ENCODE data around the gene IRF2BP1.

The IRF2BP1 gene

DNA sequence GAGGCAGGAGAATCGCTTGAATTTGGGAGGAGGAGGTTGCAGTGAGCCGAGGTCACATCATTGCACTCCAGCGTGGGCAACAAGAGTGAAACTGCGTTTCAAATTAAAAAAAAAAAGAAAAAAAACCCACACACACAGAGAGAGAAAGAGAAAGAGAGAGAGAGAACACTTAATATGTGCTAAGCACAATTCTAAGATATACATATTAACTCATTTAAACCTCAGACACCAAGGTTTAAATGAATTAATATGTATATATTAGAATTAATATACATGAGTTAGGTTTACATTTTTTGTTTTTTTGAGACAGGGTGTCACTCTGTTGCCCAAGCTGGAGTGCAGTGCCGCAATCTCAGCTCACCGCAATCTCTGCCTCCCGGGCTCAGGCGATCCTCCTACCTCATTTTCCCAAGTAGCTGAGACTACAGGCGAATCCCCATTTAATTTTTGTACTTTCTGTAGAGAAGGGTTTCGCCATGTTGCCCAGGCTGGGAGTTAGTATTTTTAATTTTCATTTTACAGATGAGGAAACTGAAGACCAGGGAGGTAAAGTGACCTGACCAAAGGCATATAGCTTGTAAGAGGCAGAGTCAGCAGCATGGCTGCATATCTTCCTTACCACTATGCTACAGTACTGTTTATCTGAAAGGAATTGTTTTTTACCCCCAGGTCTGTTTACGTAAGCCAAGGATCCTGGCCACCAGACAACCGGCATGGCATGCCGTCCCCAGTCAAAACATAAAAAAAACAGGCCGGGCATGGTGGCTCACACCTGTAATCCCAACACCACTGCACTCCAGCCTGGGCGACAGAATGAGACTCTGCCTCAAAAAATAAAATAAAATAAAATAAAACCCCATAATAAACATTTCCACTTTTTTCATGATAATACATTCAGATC lies 25.3 kb downstream of the IRF2BP1 start:
- DNase-seq, result no peak

DNA sequence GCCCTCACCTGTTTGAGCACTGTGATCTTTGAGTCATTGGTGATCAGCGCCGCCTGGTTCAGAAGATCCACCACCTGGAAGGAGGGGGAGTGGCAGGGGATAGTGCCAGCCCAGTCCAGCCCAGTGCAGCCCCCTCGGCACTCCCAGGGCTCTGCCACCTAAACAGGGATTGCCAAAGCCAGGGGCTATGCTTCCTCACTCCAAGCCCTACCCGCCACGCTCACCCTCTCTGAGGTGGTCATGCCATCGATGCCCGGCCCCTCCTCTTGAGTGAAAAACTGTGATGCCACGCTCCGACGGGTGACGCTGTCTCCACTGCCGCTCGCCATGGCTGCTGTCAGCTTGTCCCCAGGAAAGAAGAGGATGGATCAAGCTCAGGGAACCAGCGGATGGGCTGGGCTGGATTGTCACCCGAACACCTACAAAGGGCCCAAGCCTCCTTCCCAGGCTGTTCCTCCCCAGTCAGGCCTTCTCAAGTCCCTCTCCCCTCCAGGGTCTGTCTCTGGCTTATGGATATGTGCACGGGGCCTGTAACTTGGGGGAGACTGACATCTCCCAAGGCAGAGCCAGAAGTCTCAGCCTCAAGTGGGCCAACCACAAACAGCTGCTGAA lies 31.7 kb downstream of the IRF2BP1 start:
- no peak for DNase-seq

DNA sequence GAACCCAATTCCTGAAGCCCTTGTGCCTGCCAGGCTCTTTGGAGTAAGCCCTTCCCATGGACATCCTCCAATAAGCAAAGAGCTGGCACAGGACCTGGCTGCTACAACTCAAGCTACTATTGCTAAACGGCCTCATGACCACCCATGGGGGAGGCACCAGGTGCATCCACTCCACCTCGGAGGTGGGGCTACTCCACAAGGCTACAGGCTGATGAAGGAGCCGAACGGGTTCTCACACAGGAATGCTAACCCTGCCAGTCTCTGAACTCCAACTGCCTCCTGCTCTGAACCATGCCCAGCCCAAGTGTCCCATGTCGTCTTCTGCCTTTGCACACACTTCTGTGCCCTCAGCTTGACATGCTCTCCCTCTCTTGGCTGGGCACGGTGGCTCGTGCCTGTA lies 33.0 kb downstream of the IRF2BP1 start:
- no peak for DNase-seq

DNA sequence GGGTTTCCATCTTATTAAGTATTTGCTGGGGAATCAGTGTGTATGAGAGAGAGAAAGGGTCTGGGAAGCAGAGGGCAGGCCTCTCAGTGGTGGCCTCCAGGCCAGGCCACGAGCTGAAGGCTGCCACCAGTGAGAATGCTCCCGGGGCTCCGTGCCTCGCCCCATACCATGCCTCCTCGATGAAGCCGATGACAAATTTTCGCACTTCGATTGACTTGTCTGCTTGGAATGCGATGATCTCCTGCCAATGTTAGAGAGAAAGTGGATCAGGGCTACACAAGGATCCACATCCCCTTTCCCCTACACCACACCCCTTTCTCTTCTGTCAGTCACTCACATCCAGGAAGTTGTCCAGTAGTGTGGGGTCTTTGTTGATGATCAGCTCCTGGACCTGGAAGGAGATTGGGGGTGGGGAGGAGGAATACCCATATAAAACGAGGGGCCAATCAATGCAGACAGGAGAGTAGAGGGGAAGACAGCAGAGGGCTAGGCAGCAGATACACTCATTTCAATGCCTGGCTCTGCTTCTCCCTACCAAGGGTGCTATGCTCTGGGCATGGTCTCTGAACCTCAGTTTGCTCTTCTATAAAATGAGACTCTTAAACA lies 33.7 kb downstream of the IRF2BP1 start:
- DNase-seq, result no peak

DNA sequence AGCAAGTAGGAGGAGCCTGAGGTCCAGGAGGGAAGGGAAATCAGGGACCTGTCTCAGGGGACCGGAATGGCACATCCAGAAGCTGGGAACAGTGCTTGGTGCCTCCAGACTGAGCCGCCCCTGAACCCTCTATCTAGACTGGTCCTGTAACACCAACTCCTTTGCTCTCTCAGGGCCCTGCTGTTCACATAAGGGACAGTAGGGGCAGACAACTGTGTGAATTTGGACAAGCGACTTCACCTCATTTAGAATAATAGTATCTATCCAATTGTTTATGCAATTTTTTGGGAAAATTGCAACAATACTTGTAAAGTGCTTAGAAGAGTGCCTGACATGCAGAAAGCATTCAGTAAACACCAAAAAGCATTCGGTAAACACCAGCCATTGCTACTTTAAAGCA lies 37.0 kb downstream of the IRF2BP1 start:
- DNase-seq, result no peak

DNA sequence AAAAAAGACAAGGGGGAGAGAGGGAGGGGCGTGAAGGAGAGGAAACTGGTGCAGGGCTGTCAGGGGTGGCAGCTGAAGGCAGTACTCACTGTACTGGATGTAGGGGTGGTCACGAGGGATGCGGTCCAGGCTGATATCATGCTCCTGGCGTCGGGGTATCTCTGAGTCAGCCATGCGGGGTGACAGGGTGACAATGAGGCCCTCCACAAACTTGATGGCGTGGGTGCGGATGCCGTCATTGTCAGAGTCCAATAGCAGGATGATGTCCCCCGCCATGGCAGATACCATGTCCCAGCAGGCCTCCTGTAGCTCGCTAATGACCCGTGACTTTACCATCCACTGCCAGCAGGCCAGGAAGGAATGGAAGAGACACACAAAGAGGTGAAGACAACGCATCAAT lies 38.3 kb downstream of the IRF2BP1 start:
- no peak for DNase-seq

DNA sequence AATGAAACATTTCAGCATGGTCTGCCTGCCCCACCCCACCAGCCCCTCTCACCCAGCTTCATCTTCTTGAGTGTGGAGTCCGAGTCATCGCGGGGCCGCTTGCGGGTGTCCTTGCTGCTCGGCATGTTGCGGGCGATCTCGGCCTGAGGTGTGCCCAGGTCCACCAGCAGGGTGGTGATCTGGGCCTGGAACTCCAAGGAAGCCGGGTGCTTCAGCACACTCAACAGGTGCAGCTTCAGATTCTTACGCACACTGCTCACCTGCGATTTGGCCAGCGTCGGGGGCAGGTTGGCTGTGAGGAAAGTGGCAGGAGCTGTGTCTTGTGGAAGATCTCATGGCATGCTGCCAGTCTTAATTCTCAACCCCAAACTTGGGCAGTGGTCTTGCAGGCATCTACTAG lies 43.7 kb downstream of the IRF2BP1 start:
- DNase-seq, result no peak

DNA sequence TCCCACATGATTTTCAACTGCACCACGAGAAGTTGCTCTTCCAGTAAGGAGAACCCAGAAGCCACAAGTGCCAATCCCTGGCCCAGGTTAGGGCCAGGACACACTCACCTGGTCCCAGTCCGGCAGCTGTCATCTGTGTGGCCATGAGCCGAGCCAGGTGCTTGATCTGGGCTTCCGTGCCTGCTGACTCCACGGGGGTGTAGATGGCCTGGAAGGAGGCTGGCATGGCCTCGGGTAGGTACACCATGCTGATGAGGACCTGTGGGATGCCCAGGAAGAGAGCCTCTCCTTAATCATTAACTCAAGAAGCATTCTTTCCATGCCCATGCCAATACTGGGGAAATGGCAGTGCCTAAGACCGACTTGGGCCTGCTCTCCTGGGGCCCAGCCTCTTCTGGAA lies 51.0 kb downstream of the IRF2BP1 start:
- DNase-seq, result no peak

Measured in activated CD4-positive, alpha-beta T cell treated with anti-CD3 and anti-CD28 coated beads for 4 hours (primary cell).